ENCODE results near the gene SIGLEC8.
A peak's percentile ranks its signal among the peaks of the same experiment; 100 is the strongest.

GRCh38 chr19:51473009-51473707 lies 14.9 kb upstream of the SIGLEC8 start:
- TF ChIP-seq, protein P1, sequence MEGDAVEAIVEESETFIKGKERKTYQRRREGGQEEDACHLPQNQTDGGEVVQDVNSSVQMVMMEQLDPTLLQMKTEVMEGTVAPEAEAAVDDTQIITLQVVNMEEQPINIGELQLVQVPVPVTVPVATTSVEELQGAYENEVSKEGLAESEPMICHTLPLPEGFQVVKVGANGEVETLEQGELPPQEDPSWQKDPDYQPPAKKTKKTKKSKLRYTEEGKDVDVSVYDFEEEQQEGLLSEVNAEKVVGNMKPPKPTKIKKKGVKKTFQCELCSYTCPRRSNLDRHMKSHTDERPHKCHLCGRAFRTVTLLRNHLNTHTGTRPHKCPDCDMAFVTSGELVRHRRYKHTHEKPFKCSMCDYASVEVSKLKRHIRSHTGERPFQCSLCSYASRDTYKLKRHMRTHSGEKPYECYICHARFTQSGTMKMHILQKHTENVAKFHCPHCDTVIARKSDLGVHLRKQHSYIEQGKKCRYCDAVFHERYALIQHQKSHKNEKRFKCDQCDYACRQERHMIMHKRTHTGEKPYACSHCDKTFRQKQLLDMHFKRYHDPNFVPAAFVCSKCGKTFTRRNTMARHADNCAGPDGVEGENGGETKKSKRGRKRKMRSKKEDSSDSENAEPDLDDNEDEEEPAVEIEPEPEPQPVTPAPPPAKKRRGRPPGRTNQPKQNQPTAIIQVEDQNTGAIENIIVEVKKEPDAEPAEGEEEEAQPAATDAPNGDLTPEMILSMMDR (IDR thresholded peaks at IDR 0.05) = peak; percentile 71 to 81 (median 77)
- TF ChIP-seq POLR2A (IDR thresholded peaks at IDR 0.05) (no peak), EP300 (IDR thresholded peaks at IDR 0.05) (no peak)
